Superior temporal gyrus (tissue), 1 donor: ENCODE data around the gene VPS13D.
A peak's percentile ranks its signal among the peaks of the same experiment; 100 is the strongest.

Experiments
- DNase-seq: peaks from one replicate; pipeline ENCODE4 v3.0.0-alpha.2; 2016; ENCODE audit errors: extremely low spot score

Gene VPS13D

GRCh38 chr1:12404918-12405317 is 175.1 kb downstream of the VPS13D start:
- DNase-seq: no peak

GRCh38 chr1:12405325-12406210 is 175.7 kb downstream of the VPS13D start:
- no peak for DNase-seq

- DNase-seq: no peak
Observed at GRCh38 chr1:12406211-12407021, 176.6 kb downstream of the VPS13D start.

GRCh38 chr1:12407050-12407961 is 177.5 kb downstream of the VPS13D start:
- DNase-seq: peak; percentile 56

GRCh38 chr1:12407962-12408454 is 178.2 kb downstream of the VPS13D start:
- no peak for DNase-seq

GRCh38 chr1:12408662-12409061 is 178.8 kb downstream of the VPS13D start:
- no peak for DNase-seq

GRCh38 chr1:12409681-12410080 is 179.9 kb downstream of the VPS13D start:
- DNase-seq: no peak

- no peak for DNase-seq
Observed at GRCh38 chr1:12410351-12410750, 180.5 kb downstream of the VPS13D start.

GRCh38 chr1:12411098-12411497 is 181.3 kb downstream of the VPS13D start:
- no peak for DNase-seq

- no peak for DNase-seq
Observed at GRCh38 chr1:12411747-12412146, 181.9 kb downstream of the VPS13D start.

GRCh38 chr1:12412439-12412838 is 182.6 kb downstream of the VPS13D start:
- no peak for DNase-seq

- DNase-seq: no peak
Observed at GRCh38 chr1:12413664-12414410, 184.0 kb downstream of the VPS13D start.

- no peak for DNase-seq
Observed at GRCh38 chr1:12414444-12415018, 184.7 kb downstream of the VPS13D start.

GRCh38 chr1:12415038-12415466 is 185.2 kb downstream of the VPS13D start:
- DNase-seq: no peak

- DNase-seq: no peak
Observed at GRCh38 chr1:12416101-12416500, 186.3 kb downstream of the VPS13D start.

- DNase-seq: no peak
Observed at GRCh38 chr1:12416744-12417143, 186.9 kb downstream of the VPS13D start.

- no peak for DNase-seq
Observed at GRCh38 chr1:12417389-12417788, 187.6 kb downstream of the VPS13D start.

- DNase-seq: no peak
Observed at GRCh38 chr1:12420171-12420570, 190.3 kb downstream of the VPS13D start.

GRCh38 chr1:12422488-12422887 is 192.7 kb downstream of the VPS13D start:
- no peak for DNase-seq

- DNase-seq: no peak
Observed at GRCh38 chr1:12424087-12424529, 194.3 kb downstream of the VPS13D start.
